SKM-1 (cell line): Measurements from ENCODE around the gene PSMG3.

Experiments used
- DNase-seq: peaks from one replicate; lab custom pipeline; 2025; ENCODE audit not compliant: unreplicated experiment; lab: John Stamatoyannopoulos, UW

Gene PSMG3

GRCh38 chr7:1546909-1547776 is 22.7 kb downstream of the PSMG3 start:
- DNase-seq = no peak

GRCh38 chr7:1546274-1546908 is 23.4 kb downstream of the PSMG3 start:
- no peak for DNase-seq

- DNase-seq = no peak
Measured at GRCh38 chr7:1545417-1546246, 24.2 kb downstream of the PSMG3 start.

- no peak for DNase-seq
Measured at GRCh38 chr7:1544896-1545416, 24.9 kb downstream of the PSMG3 start.

- no peak for DNase-seq
Measured at GRCh38 chr7:1544178-1544895, 25.5 kb downstream of the PSMG3 start.

- DNase-seq = no peak
Measured at GRCh38 chr7:1543826-1544177, 26.0 kb downstream of the PSMG3 start.

- no peak for DNase-seq
Measured at GRCh38 chr7:1542841-1543747, 26.7 kb downstream of the PSMG3 start.

- no peak for DNase-seq
Measured at GRCh38 chr7:1542329-1542728, 27.5 kb downstream of the PSMG3 start.

- no peak for DNase-seq
Measured at GRCh38 chr7:1541431-1542162, 28.2 kb downstream of the PSMG3 start.

- DNase-seq = no peak
Measured at GRCh38 chr7:1540776-1541271, 29.0 kb downstream of the PSMG3 start.

- no peak for DNase-seq
Measured at GRCh38 chr7:1539882-1540775, 29.7 kb downstream of the PSMG3 start.

GRCh38 chr7:1539181-1539881 is 30.5 kb downstream of the PSMG3 start:
- no peak for DNase-seq

- DNase-seq = no peak
Measured at GRCh38 chr7:1538544-1539180, 31.2 kb downstream of the PSMG3 start.

GRCh38 chr7:1537535-1538412 is 32.1 kb downstream of the PSMG3 start:
- DNase-seq = no peak

- no peak for DNase-seq
Measured at GRCh38 chr7:1536743-1537534, 32.9 kb downstream of the PSMG3 start.
